Stimulated activated CD4-positive, alpha-beta T cell treated with anti-CD3 and anti-CD28 coated beads, TNF-alpha, amount 100 ng/mL, for 1 hour (primary cell): Measurements from ENCODE around the gene MAN2A1.

ENCODE experiments used
- DNase-seq, 3 donors: peaks; one replicate each; pipeline ENCODE4 v3.0.0-alpha.2; 2020; ENCODE audit warnings: low read depth in 3 of 3, low spot score in 1 of 3

Gene MAN2A1

GRCh38 chr5:109705596-109705995, 15.9 kb downstream of the MAN2A1 start:
- DNase-seq, result no peak

- no peak for DNase-seq
Observed at GRCh38 chr5:109706095-109706494, 16.4 kb downstream of the MAN2A1 start.

GRCh38 chr5:109707531-109707930, 17.8 kb downstream of the MAN2A1 start:
- DNase-seq, result no peak

GRCh38 chr5:109708813-109709212, 19.1 kb downstream of the MAN2A1 start:
- DNase-seq, result no peak

- no peak for DNase-seq
Observed at GRCh38 chr5:109709225-109709624, 19.5 kb downstream of the MAN2A1 start.

GRCh38 chr5:109711673-109712072, 21.9 kb downstream of the MAN2A1 start:
- no peak for DNase-seq

GRCh38 chr5:109713453-109713852, 23.7 kb downstream of the MAN2A1 start:
- no peak for DNase-seq

- no peak for DNase-seq
Observed at GRCh38 chr5:109714592-109714991, 24.9 kb downstream of the MAN2A1 start.

- no peak for DNase-seq
Observed at GRCh38 chr5:109718216-109718615, 28.5 kb downstream of the MAN2A1 start.

- no peak for DNase-seq
Observed at GRCh38 chr5:109718632-109719031, 28.9 kb downstream of the MAN2A1 start.

- no peak for DNase-seq
Observed at GRCh38 chr5:109719978-109720377, 30.3 kb downstream of the MAN2A1 start.

GRCh38 chr5:109721741-109722140, 32.0 kb downstream of the MAN2A1 start:
- DNase-seq, result no peak

GRCh38 chr5:109723606-109724005, 33.9 kb downstream of the MAN2A1 start:
- DNase-seq, result no peak

- DNase-seq, result no peak
Observed at GRCh38 chr5:109725135-109725534, 35.4 kb downstream of the MAN2A1 start.

GRCh38 chr5:109739741-109740728, 50.3 kb downstream of the MAN2A1 start:
- no peak for DNase-seq

- DNase-seq, result no peak
Observed at GRCh38 chr5:109740966-109741365, 51.2 kb downstream of the MAN2A1 start.

- no peak for DNase-seq
Observed at GRCh38 chr5:109741390-109741789, 51.7 kb downstream of the MAN2A1 start.

GRCh38 chr5:109743041-109743531, 53.4 kb downstream of the MAN2A1 start:
- no peak for DNase-seq

GRCh38 chr5:109743770-109744212, 54.1 kb downstream of the MAN2A1 start:
- no peak for DNase-seq

- no peak for DNase-seq
Observed at GRCh38 chr5:109744261-109744660, 54.5 kb downstream of the MAN2A1 start.

- DNase-seq, result no peak
Observed at GRCh38 chr5:109748546-109748945, 58.8 kb downstream of the MAN2A1 start.

GRCh38 chr5:109750463-109750862, 60.7 kb downstream of the MAN2A1 start:
- DNase-seq, result no peak

GRCh38 chr5:109753279-109753678, 63.6 kb downstream of the MAN2A1 start:
- no peak for DNase-seq
